Measurements from ENCODE around the gene TNNC2. TPM values are rescaled to one million over a fixed set of nuclear protein-coding genes. Genes with fewer than 3 reads are reported as not detected.
"Not testable (repeated sequence)": the region's sequence is repeated elsewhere in the genome, so short reads cannot be mapped to it uniquely, and the experiment has no call there.

The TNNC2 gene
- total RNA-seq, 1 donor from 2014 or later: 0.43 TPM

DNA sequence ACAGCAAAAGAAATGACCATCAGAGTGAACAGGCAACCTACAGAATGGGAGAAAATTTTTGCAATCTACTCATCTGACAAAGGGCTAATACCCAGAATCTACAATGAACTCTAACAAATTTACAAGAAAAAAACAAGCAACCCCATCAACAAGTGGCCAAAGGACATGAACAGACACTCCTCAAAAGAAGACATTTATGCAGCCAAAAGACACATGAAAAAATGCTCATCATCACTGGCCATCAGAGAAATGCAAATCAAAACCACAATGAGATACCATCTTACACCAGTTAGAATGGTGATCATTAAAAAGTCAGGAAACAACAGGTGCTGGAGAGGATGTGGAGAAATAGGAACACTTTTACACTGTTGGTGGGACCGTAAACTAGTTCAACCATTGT is 29.6 kb downstream of the TNNC2 start:
- ATAC-seq (ENCODE audit: poor library complexity): not testable (repeated sequence)

GRCh38 chr20:45796337-45797065 is 30.6 kb downstream of the TNNC2 start:
- DNase-seq (no peak), ATAC-seq (ENCODE audit: poor library complexity) (no peak)
- intact Hi-C loops (cut with DNase I): no loop called here

More for the DNA sequence above, 29.6 kb downstream of the TNNC2 start:
- intact Hi-C loops (cut with DNase I); DNase-seq: not testable (repeated sequence)

- peak; percentile 46 for DNase-seq
- intact Hi-C loops (cut with DNase I): no loop called here
- ATAC-seq (ENCODE audit: poor library complexity): peak; percentile 32
Measured at GRCh38 chr20:45792317-45793118, 34.6 kb downstream of the TNNC2 start.

DNA sequence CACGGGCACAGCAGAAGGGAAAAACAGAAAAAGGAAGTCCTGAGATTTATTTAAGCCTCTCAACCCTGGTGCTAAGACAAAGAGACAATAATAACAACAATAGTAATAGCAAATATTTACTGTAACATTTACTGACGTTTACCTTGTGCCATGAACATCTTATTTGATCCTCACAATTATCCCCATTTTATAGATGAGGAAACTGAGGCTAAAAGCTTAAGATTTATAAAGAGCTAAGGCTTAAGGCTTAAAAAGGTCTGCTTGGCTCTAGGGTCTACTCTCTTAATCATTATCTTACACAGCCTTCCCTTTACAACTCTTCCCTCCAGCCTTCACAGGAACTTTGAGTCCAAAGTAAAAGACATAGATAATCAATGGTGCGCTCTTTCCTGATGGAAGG is 38.8 kb downstream of the TNNC2 start:
- ATAC-seq (ENCODE audit: poor library complexity): no peak

DNA sequence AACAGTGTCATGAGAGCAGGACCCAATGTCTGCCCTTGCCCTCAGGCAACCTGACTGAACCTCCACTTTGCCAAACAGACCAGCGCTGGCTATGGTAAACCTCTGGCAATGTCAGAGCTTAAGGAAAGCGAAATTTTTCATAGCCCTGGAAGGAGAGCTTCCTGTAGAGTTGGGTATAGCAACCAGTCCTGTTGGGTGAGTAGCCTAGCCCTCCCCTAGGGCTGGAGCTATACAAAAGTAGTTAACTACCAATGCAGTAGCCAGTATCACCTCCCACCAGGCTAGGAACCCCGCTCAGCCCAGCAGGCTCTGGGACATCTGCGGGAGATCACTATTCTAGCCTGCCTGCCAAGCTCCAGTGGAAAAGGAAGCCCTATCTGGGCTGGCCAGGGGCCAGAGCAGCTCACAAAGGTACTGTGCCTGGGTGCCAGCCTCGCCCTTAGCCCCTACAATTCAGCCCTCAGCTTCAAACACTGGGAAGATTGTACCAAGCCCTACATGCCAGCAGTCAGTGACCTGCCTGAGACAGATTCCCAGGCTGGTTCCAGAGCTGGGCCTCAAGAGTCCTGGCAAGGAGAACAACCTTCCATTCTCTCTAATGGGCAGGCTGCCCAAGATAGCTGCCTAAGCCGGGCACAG is 43.3 kb downstream of the TNNC2 start:
- intact Hi-C loops (cut with DNase I): no loop called here
- ATAC-seq (ENCODE audit: poor library complexity) (peak; percentile 79), DNase-seq (peak; percentile 70)

More for the DNA sequence above, 38.8 kb downstream of the TNNC2 start:
- DNase-seq: no peak
- intact Hi-C loops (cut with DNase I): no loop called here

- no peak for DNase-seq
- no peak for ATAC-seq (ENCODE audit: poor library complexity)
- intact Hi-C loops (cut with DNase I): no loop called here
Measured at GRCh38 chr20:45782890-45783289, 44.2 kb downstream of the TNNC2 start.

DNA sequence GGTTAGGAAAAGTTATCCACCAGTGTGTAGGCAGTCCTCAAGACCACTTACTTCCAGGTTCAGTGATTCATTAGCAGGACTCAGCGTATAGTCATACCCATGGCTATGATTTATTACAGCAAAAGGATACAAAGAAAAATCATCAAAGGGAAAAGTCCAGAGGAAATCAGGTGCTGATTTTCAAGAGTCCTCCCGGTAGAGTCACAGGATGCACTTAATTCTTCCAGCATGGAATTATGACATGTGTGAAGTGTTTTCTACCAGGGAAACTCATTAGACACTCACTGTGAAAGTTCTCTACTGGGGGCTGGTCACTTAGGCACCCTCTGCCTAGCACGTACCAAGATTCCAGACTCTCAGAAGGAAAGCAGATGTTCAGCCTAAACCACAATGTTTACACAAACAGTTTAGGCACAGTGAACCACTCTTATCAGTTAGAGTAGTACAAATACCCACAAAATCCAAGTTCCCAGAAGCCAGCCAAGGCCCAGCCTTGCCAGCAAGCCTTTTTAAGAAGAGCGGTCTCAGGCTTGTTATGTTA is 45.7 kb downstream of the TNNC2 start:
- intact Hi-C loops (cut with DNase I): no loop called here
- DNase-seq (no peak), ATAC-seq (ENCODE audit: poor library complexity) (no peak)

- intact Hi-C loops (cut with DNase I): no loop called here
- DNase-seq (no peak), ATAC-seq (ENCODE audit: poor library complexity) (no peak)
Measured at GRCh38 chr20:45780159-45780558, 47.0 kb downstream of the TNNC2 start.

- intact Hi-C loops (cut with DNase I): no loop called here
- DNase-seq (peak; percentile 85), ATAC-seq (ENCODE audit: poor library complexity) (peak; percentile 89)
Measured at GRCh38 chr20:45779011-45779915, 47.8 kb downstream of the TNNC2 start.

DNA sequence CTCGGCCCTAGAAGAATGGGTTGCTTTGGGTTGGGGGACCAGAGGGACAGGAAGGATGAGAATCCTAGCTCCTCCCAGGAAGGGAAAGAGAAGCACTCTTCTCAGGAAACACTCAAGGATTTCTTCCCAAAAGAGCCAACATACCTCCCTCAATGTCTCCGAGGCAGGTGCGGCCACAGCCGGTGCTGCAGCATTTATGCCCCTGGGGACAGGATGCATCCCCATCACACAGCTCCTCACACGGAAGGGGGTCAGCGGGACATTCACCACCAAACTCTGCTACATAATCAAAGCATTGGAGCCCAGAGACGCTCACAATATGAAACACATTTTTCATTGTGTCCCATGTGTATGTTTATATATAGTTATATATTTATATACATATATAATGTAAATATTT is 50.2 kb downstream of the TNNC2 start:
- DNase-seq: no peak
- intact Hi-C loops (cut with DNase I): no loop called here
- ATAC-seq (ENCODE audit: poor library complexity): no peak

DNA sequence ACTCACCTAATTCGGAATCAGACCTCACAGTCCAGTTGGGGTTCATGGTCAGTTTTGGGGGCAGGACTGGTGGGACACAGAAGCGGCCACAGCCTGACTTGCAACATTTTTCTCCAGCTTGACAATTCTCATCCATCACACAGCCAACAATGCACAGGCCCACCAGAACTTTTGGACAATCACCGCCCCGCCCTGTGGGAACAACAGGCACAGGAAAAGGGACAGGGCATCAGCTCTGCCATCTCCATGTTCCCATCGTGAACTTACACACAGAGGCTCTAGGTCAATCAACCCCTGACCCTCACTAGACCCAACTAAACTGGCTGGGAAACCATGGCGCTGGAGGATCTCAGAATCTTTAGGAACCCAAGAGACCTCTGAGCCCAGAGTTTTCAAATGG is 51.7 kb downstream of the TNNC2 start:
- intact Hi-C loops (cut with DNase I): no loop called here
- ATAC-seq (ENCODE audit: poor library complexity) (no peak), DNase-seq (no peak)

- intact Hi-C loops (cut with DNase I): no loop called here
- ATAC-seq (ENCODE audit: poor library complexity): no peak
- DNase-seq: no peak
Measured at GRCh38 chr20:45774945-45775344, 52.2 kb downstream of the TNNC2 start.

Other genes with a start within 250 kb of the TNNC2 start
- gene WFDC8, start 248.0 kb downstream of the TNNC2 start, total RNA-seq: not detected
- gene WFDC10A, start 197.6 kb downstream of the TNNC2 start, total RNA-seq: not detected
- gene WFDC9, start 196.0 kb downstream of the TNNC2 start, total RNA-seq: not detected
- gene WFDC11, start 157.1 kb downstream of the TNNC2 start, total RNA-seq: not detected
- gene WFDC13, start 125.3 kb downstream of the TNNC2 start, total RNA-seq: not detected
- gene WFDC10B, start 122.3 kb downstream of the TNNC2 start, total RNA-seq: not detected
- gene SPINT4, start 105.0 kb downstream of the TNNC2 start, total RNA-seq: not detected
- gene WFDC3, start 35.4 kb downstream of the TNNC2 start, total RNA-seq: 0.54 TPM
- 14.5 TPM for gene DNTTIP1, start 35.4 kb downstream of the TNNC2 start, total RNA-seq
- 1.1 TPM for gene UBE2C, start 14.7 kb downstream of the TNNC2 start, total RNA-seq
- 22.1 TPM for gene SNX21, start 6.5 kb upstream of the TNNC2 start, total RNA-seq
- gene ACOT8, start 30.1 kb upstream of the TNNC2 start, total RNA-seq: 28.1 TPM
- 1.4 TPM for gene ZSWIM3, start 30.3 kb upstream of the TNNC2 start, total RNA-seq
- gene ZSWIM1, start 53.9 kb upstream of the TNNC2 start, total RNA-seq: 10.1 TPM
- gene SPATA25, start 60.3 kb upstream of the TNNC2 start, total RNA-seq: 1.7 TPM
- gene NEURL2, start 63.9 kb upstream of the TNNC2 start, total RNA-seq: 6.5 TPM
- 113 TPM for gene CTSA, start 64.0 kb upstream of the TNNC2 start, total RNA-seq
- gene PLTP, start 84.8 kb upstream of the TNNC2 start, total RNA-seq: 118 TPM
- 21.8 TPM for gene PCIF1, start 107.4 kb upstream of the TNNC2 start, total RNA-seq
- 7.6 TPM for gene ZNF335, start 144.9 kb upstream of the TNNC2 start, total RNA-seq
- gene MMP9, start 181.6 kb upstream of the TNNC2 start, total RNA-seq: 0.48 TPM
- gene SLC12A5, start 201.9 kb upstream of the TNNC2 start, total RNA-seq: not detected

Data from Right ventricle myocardium superior (tissue), 1 donor.